GM18870 (cell line): Measurements from ENCODE around the gene ITGAV.

Experiments
- ATAC-seq: cut with Tn5 transposase; IDR thresholded peaks from one replicate; pipeline ENCODE4 v1.9.1; 2021; ENCODE audit warnings: moderate library complexity; ENCODE audit not compliant: unreplicated experiment

Gene ITGAV

GRCh38 chr2:186659383-186659782 lies 69.5 kb downstream of the ITGAV start:
- ATAC-seq = no peak

- ATAC-seq = no peak
Observed at GRCh38 chr2:186664385-186665043, 74.7 kb downstream of the ITGAV start.

GRCh38 chr2:186669146-186669545 lies 79.3 kb downstream of the ITGAV start:
- no peak for ATAC-seq

- ATAC-seq = no peak
Observed at GRCh38 chr2:186670831-186671230, 81.0 kb downstream of the ITGAV start.

- ATAC-seq = no peak
Observed at GRCh38 chr2:186675380-186675779, 85.5 kb downstream of the ITGAV start.

- ATAC-seq = no peak
Observed at GRCh38 chr2:186683341-186683740, 93.5 kb downstream of the ITGAV start.

- ATAC-seq = no peak
Observed at GRCh38 chr2:186687807-186688211, 98.0 kb downstream of the ITGAV start.

GRCh38 chr2:186688813-186689212 lies 99.0 kb downstream of the ITGAV start:
- no peak for ATAC-seq

GRCh38 chr2:186690786-186691185 lies 100.9 kb downstream of the ITGAV start:
- ATAC-seq = no peak

GRCh38 chr2:186691231-186691630 lies 101.4 kb downstream of the ITGAV start:
- ATAC-seq = no peak

GRCh38 chr2:186691900-186692299 lies 102.0 kb downstream of the ITGAV start:
- no peak for ATAC-seq

GRCh38 chr2:186693446-186693832 lies 103.6 kb downstream of the ITGAV start:
- peak; percentile 1 for ATAC-seq

- ATAC-seq = no peak
Observed at GRCh38 chr2:186695081-186695756, 105.4 kb downstream of the ITGAV start.

GRCh38 chr2:186696290-186696689 lies 106.4 kb downstream of the ITGAV start:
- no peak for ATAC-seq

- ATAC-seq = no peak
Observed at GRCh38 chr2:186696804-186697203, 106.9 kb downstream of the ITGAV start.

GRCh38 chr2:186697536-186697935 lies 107.7 kb downstream of the ITGAV start:
- no peak for ATAC-seq

GRCh38 chr2:186699742-186700141 lies 109.9 kb downstream of the ITGAV start:
- ATAC-seq = no peak

- ATAC-seq = no peak
Observed at GRCh38 chr2:186702006-186702405, 112.2 kb downstream of the ITGAV start.

GRCh38 chr2:186702501-186702900 lies 112.6 kb downstream of the ITGAV start:
- no peak for ATAC-seq

- ATAC-seq = no peak
Observed at GRCh38 chr2:186704897-186705296, 115.0 kb downstream of the ITGAV start.

- ATAC-seq = no peak
Observed at GRCh38 chr2:186709529-186710450, 119.9 kb downstream of the ITGAV start.

GRCh38 chr2:186713691-186714090 lies 123.8 kb downstream of the ITGAV start:
- no peak for ATAC-seq
